Mesothelial cell of epicardium (in vitro differentiated cells): Measurements from ENCODE around the gene CRYGB. TPM values are rescaled to one million over a fixed set of nuclear protein-coding genes. Genes with fewer than 3 reads are reported as not detected.
A peak's percentile ranks its signal among the peaks of the same experiment; 100 is the strongest.

Experiments
- DNase-seq, 2 experiments: peaks; one replicate each; pipeline ENCODE4 v3.0.0; 2021; ENCODE audit warnings: low spot score in 2 of 2; ENCODE audit not compliant: unreplicated experiment in 2 of 2
- H3K27ac Mint-ChIP-seq: 2 replicates; pipeline ENCODE4 v1.8.0; 2021; ENCODE audit warnings: mixed read lengths
- H3K27me3 Mint-ChIP-seq: 2 replicates; pipeline ENCODE4 v1.8.0; 2021; ENCODE audit warnings: low read depth, mixed read lengths
- H3K36me3 Mint-ChIP-seq: 2 replicates; pipeline ENCODE4 v1.8.0; 2021; ENCODE audit warnings: mixed read lengths
- H3K4me1 Mint-ChIP-seq: 2 replicates; pipeline ENCODE4 v1.8.0; 2021; ENCODE audit warnings: mixed read lengths
- H3K4me3 Mint-ChIP-seq: 2 replicates; pipeline ENCODE4 v1.8.0; 2021; ENCODE audit warnings: mild to moderate bottlenecking, moderate library complexity, mixed read lengths
- H3K9me3 Mint-ChIP-seq: 2 replicates; pipeline ENCODE4 v1.8.0; 2021; ENCODE audit warnings: mixed read lengths
- CTCF ChIP-seq: fragments of 200-600 bp; sonication (generic); IDR thresholded peaks from one replicate; pipeline ENCODE4 v1.5.0; 2021; ENCODE audit warnings: antibody characterized with exemption; ENCODE audit not compliant: unreplicated experiment
- total RNA-seq: library from RNA; stranded (reverse); gene quantifications from 3 replicates; pipeline ENCODE4 v1.2.1, GENCODE V29; 2021

CRYGB gene
- total RNA-seq, 1 donor from 2014 or later = not detected

GRCh38 chr2:208179028-208179609 is 33.2 kb upstream of the CRYGB start:
- TF ChIP-seq CTCF = no peak
- H3K27me3 Mint-ChIP-seq = peaks cover 4% of the 10 kb centered on the region
- H3K36me3 Mint-ChIP-seq = no peaks in the 10 kb centered on the region
- H3K27ac Mint-ChIP-seq = no peak overlapping the region
- DNase-seq = no peak
- H3K4me1 Mint-ChIP-seq = peaks cover 16% of the 10 kb centered on the region
- H3K9me3 Mint-ChIP-seq = no peaks in the 10 kb centered on the region
- H3K4me3 Mint-ChIP-seq = no peak overlapping the region

- Mint-ChIP-seq H3K4me1 (peaks cover 7% of the 10 kb centered on the region), H3K27me3 (no peaks in the 10 kb centered on the region), H3K4me3 (no peak overlapping the region), H3K9me3 (no peaks in the 10 kb centered on the region), H3K36me3 (no peaks in the 10 kb centered on the region), H3K27ac (no peak overlapping the region)
- TF ChIP-seq CTCF = no peak
- DNase-seq = no peak
These were observed 29.8 kb upstream of the CRYGB start for GRCh38 chr2:208175840-208176153.

- H3K4me1 Mint-ChIP-seq = peaks cover 7% of the 10 kb centered on the region
- H3K36me3 Mint-ChIP-seq = no peaks in the 10 kb centered on the region
- H3K27ac Mint-ChIP-seq = no peak overlapping the region
- no peak overlapping the region for H3K4me3 Mint-ChIP-seq
- TF ChIP-seq CTCF = peak; percentile 78
- H3K9me3 Mint-ChIP-seq = no peaks in the 10 kb centered on the region
- DNase-seq = peak; percentile 29 to 73
- no peaks in the 10 kb centered on the region for H3K27me3 Mint-ChIP-seq
These were observed 29.3 kb upstream of the CRYGB start for GRCh38 chr2:208175069-208175839.

- DNase-seq = no peak
- Mint-ChIP-seq H3K9me3 (no peaks in the 10 kb centered on the region), H3K4me1 (peaks cover 7% of the 10 kb centered on the region), H3K4me3 (no peak overlapping the region), H3K36me3 (no peaks in the 10 kb centered on the region), H3K27ac (no peak overlapping the region), H3K27me3 (no peaks in the 10 kb centered on the region)
- TF ChIP-seq CTCF = no peak
These were observed 28.2 kb upstream of the CRYGB start for GRCh38 chr2:208174144-208174543.

- no peak for TF ChIP-seq CTCF
- peaks cover 4% of the 10 kb centered on the region for H3K4me1 Mint-ChIP-seq
- H3K4me3 Mint-ChIP-seq = no peak overlapping the region
- no peaks in the 10 kb centered on the region for H3K36me3 Mint-ChIP-seq
- no peak overlapping the region for H3K27ac Mint-ChIP-seq
- H3K27me3 Mint-ChIP-seq = no peaks in the 10 kb centered on the region
- DNase-seq = no peak
- H3K9me3 Mint-ChIP-seq = no peaks in the 10 kb centered on the region
These were observed 26.2 kb upstream of the CRYGB start for GRCh38 chr2:208172125-208172524.
